Nephron (organoid): ENCODE results near the gene PDSS2.

Experiments used
- H3K27ac Mint-ChIP-seq, 3 experiments: 2 replicates each; pipeline ENCODE4 v1.8.0; 2020; ENCODE audit warnings: mixed read lengths in 3 of 3, mild to moderate bottlenecking in 2 of 3, moderate library complexity in 1 of 3
- H3K27me3 Mint-ChIP-seq: 2 replicates; pipeline ENCODE4 v1.8.0; 2021; ENCODE audit warnings: low read depth, mild to moderate bottlenecking, moderate library complexity, mixed read lengths
- H3K36me3 Mint-ChIP-seq: 2 replicates; pipeline ENCODE4 v1.8.0; 2020; ENCODE audit warnings: low read depth, mixed read lengths
- H3K4me1 Mint-ChIP-seq: 2 replicates; pipeline ENCODE4 v1.8.0; 2020; ENCODE audit warnings: mixed read lengths
- H3K4me3 Mint-ChIP-seq, 3 experiments: 2 replicates each; pipeline ENCODE4 v1.8.0; 2020; ENCODE audit warnings: mild to moderate bottlenecking in 3 of 3, mixed read lengths in 3 of 3, moderate library complexity in 2 of 3
- H3K9me3 Mint-ChIP-seq: 2 replicates; pipeline ENCODE4 v1.8.0; 2020; ENCODE audit warnings: mixed read lengths
- CTCF ChIP-seq, 3 experiments: fragments of 200-600 bp; sonication (generic); IDR thresholded peaks; one replicate each; pipeline ENCODE4 v1.5.0; 2021; ENCODE audit warnings: antibody characterized with exemption in 3 of 3; ENCODE audit not compliant: unreplicated experiment in 3 of 3

The PDSS2 gene

GRCh38 chr6:107215334-107215733, 244.0 kb downstream of the PDSS2 start:
- H3K4me3 Mint-ChIP-seq: no peak overlapping the region
- no peak overlapping the region for H3K27ac Mint-ChIP-seq
- no peak for TF ChIP-seq CTCF (IDR thresholded peaks at IDR 0.05; ENCODE audit: unreplicated experiment in 3 of 3)
- no peaks in the 10 kb centered on the region for H3K4me1 Mint-ChIP-seq
- H3K36me3 Mint-ChIP-seq: no peaks in the 10 kb centered on the region
- H3K9me3 Mint-ChIP-seq: no peaks in the 10 kb centered on the region
- no peaks in the 10 kb centered on the region for H3K27me3 Mint-ChIP-seq

GRCh38 chr6:107214655-107215054, 244.7 kb downstream of the PDSS2 start:
- Mint-ChIP-seq H3K27ac (no peak overlapping the region), H3K4me3 (no peak overlapping the region), H3K9me3 (no peaks in the 10 kb centered on the region), H3K36me3 (no peaks in the 10 kb centered on the region), H3K27me3 (no peaks in the 10 kb centered on the region), H3K4me1 (no peaks in the 10 kb centered on the region)
- no peak for TF ChIP-seq CTCF (IDR thresholded peaks at IDR 0.05; ENCODE audit: unreplicated experiment in 3 of 3)

GRCh38 chr6:107209406-107210305, 249.7 kb downstream of the PDSS2 start:
- no peaks in the 10 kb centered on the region for H3K27me3 Mint-ChIP-seq
- TF ChIP-seq CTCF (IDR thresholded peaks at IDR 0.05; ENCODE audit: unreplicated experiment in 3 of 3): no peak

GRCh38 chr6:107207251-107207873, 252.0 kb downstream of the PDSS2 start:
- Mint-ChIP-seq H3K27ac (no peak overlapping the region), H3K4me3 (no peak overlapping the region), H3K27me3 (no peaks in the 10 kb centered on the region), H3K9me3 (peaks cover 4% of the 10 kb centered on the region), H3K36me3 (peaks cover 25% of the 10 kb centered on the region), H3K4me1 (no peaks in the 10 kb centered on the region)
- TF ChIP-seq CTCF (IDR thresholded peaks at IDR 0.05; ENCODE audit: unreplicated experiment in 3 of 3): no peak

More at GRCh38 chr6:107209406-107210305, 249.7 kb downstream of the PDSS2 start:
- no peak overlapping the region for H3K4me3 Mint-ChIP-seq
- H3K27ac Mint-ChIP-seq: no peak overlapping the region
- peaks cover 8% of the 10 kb centered on the region for H3K36me3 Mint-ChIP-seq
- no peaks in the 10 kb centered on the region for H3K4me1 Mint-ChIP-seq
- peaks cover under 1% of the 10 kb centered on the region for H3K9me3 Mint-ChIP-seq

- no peak overlapping the region for H3K27ac Mint-ChIP-seq
- TF ChIP-seq CTCF (IDR thresholded peaks at IDR 0.05; ENCODE audit: unreplicated experiment in 3 of 3): no peak
- no peaks in the 10 kb centered on the region for H3K27me3 Mint-ChIP-seq
- no peak overlapping the region for H3K4me3 Mint-ChIP-seq
- H3K9me3 Mint-ChIP-seq: peaks cover 4% of the 10 kb centered on the region
- H3K4me1 Mint-ChIP-seq: no peaks in the 10 kb centered on the region
- peaks cover 25% of the 10 kb centered on the region for H3K36me3 Mint-ChIP-seq
Measured at GRCh38 chr6:107205058-107205998, 254.0 kb downstream of the PDSS2 start.
